HCT116 (cell line): ENCODE results near the gene MEP1B.

Experiments
- CTCF ChIP-seq, 3 experiments: fragments of 200-600 bp in 1 of 3; sonication (generic) in 1 of 3; IDR thresholded peaks in 2 of 3; conservative IDR thresholded peaks in 1 of 3; 2 replicates each; pipeline ENCODE4 v1.5.1; 2012 to 2017; ENCODE audit warnings: low read depth in 2 of 3, low read length in 2 of 3, antibody characterized with exemption in 1 of 3, borderline replicate concordance in 1 of 3, control low read depth in 1 of 3, mild to moderate bottlenecking in 1 of 3, mixed read lengths in 1 of 3, mixed run types in 1 of 3, moderate library complexity in 1 of 3; ENCODE audit not compliant: insufficient read depth in 1 of 3
- POLR2AphosphoS5 ChIP-seq: IDR thresholded peaks from 2 replicates; pipeline ENCODE4 v1.6.1; 2011; ENCODE audit warnings: mild to moderate bottlenecking, low read depth, low read length, moderate library complexity
- YY1 ChIP-seq: IDR thresholded peaks from 2 replicates; pipeline ENCODE4 v1.6.1; 2011; ENCODE audit warnings: low read length, low read depth, moderate library complexity, mild to moderate bottlenecking; ENCODE audit not compliant: insufficient replicate concordance; ENCODE audit errors: extremely low read depth

- TF ChIP-seq YY1 (no peak), CTCF (IDR thresholded peaks at IDR 0.05 in 2 of 3, conservative IDR thresholded peaks at IDR 0.05 in 1 of 3; ENCODE audit: borderline replicate concordance in 1 of 3, insufficient read depth in 1 of 3, low read depth in 2 of 3, low read length in 2 of 3) (no peak), POLR2AphosphoS5 (no peak)
Measured at GRCh38 chr18:32257084-32257785, 67.4 kb downstream of the MEP1B start.
